ENCODE results near the gene HOXA7.

The HOXA7 gene

DNA sequence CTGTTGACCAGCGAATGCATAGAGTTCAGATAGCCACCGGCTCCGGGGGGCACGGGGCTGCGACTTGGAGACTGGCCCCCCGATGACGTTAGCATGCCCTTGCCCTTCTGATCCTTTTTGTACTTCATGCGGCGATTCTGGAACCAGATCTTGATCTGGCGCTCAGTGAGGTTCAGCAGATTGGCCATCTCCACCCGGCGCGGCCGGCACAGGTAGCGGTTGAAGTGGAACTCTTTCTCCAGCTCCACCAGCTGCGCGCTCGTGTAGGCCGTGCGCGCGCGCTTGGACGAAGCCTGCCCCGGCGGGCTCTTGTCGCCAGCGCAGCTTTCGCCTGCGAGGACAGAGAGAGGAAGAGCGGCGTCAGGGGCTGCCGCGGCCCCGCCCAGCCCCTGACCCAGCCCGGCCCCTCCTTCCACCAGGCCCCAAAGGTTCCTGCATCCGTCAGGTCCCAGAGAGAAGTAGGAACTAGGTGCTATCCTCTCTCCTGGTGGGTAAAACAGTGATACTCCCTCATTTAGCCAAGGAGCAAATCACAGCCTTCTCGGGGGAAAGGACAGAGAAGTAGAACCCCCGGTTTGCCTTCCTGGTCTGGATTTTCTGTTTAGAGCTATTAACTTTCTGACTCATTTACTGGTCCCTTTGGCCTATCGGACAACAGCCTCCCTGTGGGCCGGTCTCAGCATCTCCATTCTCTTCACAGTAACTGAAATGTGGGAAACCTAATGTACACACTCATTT is 47.9 kb downstream of the HOXA7 start:
- Histone ChIP-seq H3K9me3 (replicated peaks in 1 of 11) (peaks cover 22 to 63% (median 46%) of the 10 kb centered on the region in 11 experiments; a peak in 21 of 22 replicates), H4K20me1 (no peaks in the 10 kb centered on the region), H3K4me3 (no peak overlapping the region), H3K27ac (no peak overlapping the region), H3K4me2 (no peak overlapping the region), H3K27me3 (no peaks in the 10 kb centered on the region), H3K36me3 (no peaks in the 10 kb centered on the region; a peak in 1 of 22 replicates), H3K9ac (no peak overlapping the region), H3K4me1 (no peaks in the 10 kb centered on the region)
- TF ChIP-seq Cebpa-rat (IDR thresholded peaks at IDR 0.05): no peak

DNA sequence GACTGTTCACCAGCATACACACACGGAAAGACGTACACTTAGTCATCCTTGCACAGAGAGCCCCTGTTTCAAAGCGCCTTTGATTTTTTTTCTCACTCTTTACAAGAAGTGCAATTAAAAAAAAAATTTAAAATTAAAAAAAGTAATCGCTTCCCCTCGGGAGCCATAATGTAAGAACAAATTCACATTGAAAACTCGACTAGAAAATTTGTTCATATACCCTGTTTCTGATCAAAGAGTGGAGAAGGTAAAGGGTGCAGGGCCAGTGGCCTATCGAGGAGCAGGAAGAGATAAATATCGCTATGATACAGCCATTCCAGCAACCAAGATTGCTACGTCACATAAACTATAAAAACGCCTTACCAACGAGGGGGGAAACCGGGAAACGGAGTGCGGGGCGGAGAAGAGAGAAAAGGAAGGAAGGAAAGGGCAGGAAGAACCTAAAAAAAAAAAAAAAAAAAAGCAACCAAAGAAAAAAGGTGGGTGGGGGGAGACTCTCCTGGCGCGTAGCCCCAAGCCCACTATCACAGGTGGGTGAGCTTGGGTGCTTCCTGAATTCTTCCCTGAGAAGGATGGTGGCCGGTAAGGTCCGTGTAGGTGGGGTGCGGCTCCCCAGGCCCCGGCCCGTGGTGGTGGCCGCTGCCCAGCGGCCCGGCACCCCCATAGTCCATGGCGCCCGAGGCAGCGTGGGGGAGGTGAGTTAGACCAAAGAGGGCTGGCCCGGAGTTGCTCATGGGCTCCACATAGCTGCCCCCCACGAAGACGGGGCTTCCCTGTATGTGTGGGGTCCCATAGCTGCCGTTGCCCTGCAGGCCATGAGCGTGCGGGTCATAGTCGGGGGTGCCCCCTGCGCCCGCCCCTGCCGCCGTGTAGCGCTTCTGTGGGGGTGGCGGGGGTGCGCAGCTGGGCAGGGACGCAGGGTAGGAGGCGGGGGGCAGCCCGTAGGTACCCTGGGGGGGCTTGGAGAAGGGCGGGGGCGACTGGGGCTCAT is 48.8 kb downstream of the HOXA7 start:
- no peak for TF ChIP-seq Cebpa-rat (IDR thresholded peaks at IDR 0.05)
- Histone ChIP-seq H3K9me3 (replicated peaks in 1 of 11) (peaks cover 22 to 65% (median 50%) of the 10 kb centered on the region in 11 experiments; a peak in 21 of 22 replicates), H3K36me3 (no peaks in the 10 kb centered on the region; a peak in 1 of 22 replicates), H3K4me2 (no peak overlapping the region), H4K20me1 (no peaks in the 10 kb centered on the region), H3K27me3 (no peaks in the 10 kb centered on the region), H3K4me1 (no peaks in the 10 kb centered on the region), H3K27ac (no peak overlapping the region), H3K9ac (no peak overlapping the region), H3K4me3 (no peak overlapping the region)

DNA sequence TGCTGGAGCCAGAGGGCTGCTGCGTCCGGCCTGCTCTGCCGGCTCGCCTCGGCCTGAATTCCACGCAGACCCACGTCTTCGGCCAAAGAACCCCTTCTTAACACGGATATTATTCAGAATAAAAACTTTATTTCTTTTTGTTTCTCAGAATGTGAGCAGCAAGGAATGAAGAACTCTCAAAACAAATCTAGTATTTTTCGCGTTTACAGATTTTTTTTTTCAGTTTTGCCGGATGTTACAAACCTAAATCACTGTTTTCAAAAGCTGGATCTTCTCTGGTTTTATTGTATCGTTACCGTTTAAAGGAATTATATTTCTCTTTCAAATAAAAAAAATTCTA is 49.6 kb downstream of the HOXA7 start:
- Histone ChIP-seq H4K20me1 (no peaks in the 10 kb centered on the region), H3K9ac (no peak overlapping the region), H3K4me1 (no peaks in the 10 kb centered on the region), H3K27ac (no peak overlapping the region), H3K36me3 (no peaks in the 10 kb centered on the region; a peak in 1 of 22 replicates), H3K27me3 (no peaks in the 10 kb centered on the region), H3K9me3 (replicated peaks in 1 of 11) (peaks cover 30 to 73% (median 57%) of the 10 kb centered on the region in 11 experiments), H3K4me2 (no peak overlapping the region), H3K4me3 (no peak overlapping the region)
- no peak for TF ChIP-seq Cebpa-rat (IDR thresholded peaks at IDR 0.05)

DNA sequence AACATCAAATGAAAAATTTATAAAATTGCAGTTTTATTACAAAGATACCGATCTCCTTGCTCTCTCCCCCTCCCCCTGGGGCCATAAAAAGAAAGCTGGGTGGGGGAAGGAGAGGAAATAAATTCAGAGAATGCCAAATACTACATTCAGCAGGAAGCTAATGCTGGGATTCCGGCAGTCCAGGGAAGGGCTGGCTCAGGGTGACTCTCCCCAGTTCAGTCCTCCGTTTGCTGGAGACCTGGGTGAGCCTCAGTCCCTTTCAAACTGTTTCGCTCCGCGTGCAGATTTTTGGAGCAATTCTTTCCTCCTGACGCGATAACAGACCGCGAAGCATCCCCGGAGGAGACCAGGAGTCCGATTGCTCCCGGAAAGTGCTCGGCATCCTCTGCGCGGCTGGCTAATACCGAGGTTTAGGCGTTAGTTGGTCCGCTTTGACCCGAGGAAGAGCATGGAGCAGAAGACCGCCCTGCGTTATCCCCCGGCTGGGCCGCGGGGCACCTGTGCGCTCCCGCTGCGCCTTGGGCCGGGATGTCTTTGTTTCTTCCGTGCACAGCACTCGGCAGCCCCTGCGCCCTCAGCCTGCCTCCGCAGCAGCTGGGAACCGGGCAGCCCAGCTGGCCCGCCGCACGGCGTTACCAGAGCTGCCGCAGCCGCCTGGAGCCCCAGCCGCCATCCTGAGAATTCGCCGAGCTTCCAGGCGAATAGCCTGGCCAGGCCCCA is 50.1 kb downstream of the HOXA7 start:
- Histone ChIP-seq H3K9ac (no peak overlapping the region), H3K4me3 (no peak overlapping the region), H3K27me3 (no peaks in the 10 kb centered on the region), H3K4me2 (no peak overlapping the region), H3K36me3 (no peaks in the 10 kb centered on the region; a peak in 1 of 22 replicates), H3K9me3 (replicated peaks in 1 of 11) (peaks cover 32 to 78% (median 62%) of the 10 kb centered on the region in 11 experiments), H3K27ac (no peak overlapping the region), H3K4me1 (no peaks in the 10 kb centered on the region), H4K20me1 (no peaks in the 10 kb centered on the region)
- no peak for TF ChIP-seq Cebpa-rat (IDR thresholded peaks at IDR 0.05)

DNA sequence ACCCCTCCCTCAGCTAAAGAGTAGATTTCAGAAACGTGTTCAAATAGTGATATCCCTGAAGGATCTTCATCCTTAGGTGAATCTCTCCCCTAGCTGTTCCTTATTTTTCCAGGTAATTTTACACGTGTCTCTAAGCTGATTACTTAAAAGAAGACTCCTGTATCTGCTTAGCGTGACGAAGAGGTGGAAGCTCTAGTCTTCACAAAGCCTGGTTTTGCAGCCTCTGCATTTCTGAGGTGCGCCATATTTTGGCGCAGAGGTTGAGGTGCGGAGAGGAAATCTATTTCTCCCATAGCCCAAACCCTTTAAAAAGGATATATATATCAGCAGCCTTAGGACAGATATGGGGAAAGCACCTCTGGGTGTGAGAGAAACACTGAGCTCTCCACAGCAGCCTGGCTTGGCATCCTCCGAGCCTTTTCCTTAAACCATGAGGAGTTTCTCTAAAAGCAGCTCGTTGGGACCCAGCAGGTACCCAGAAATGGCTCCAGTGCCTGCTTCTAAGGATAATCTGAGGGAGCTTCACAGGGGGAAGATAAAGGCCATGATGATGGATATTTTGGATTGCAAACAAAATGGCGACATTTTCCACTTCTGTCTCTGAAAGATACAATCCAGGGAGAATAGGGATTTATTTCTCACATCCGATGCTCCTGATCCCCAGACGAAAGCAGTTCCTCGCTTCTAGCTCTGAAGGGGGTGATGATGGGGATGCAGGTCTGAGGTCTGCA is 51.0 kb downstream of the HOXA7 start:
- Histone ChIP-seq H3K4me1 (no peaks in the 10 kb centered on the region), H4K20me1 (no peaks in the 10 kb centered on the region), H3K4me3 (no peak overlapping the region), H3K27me3 (no peaks in the 10 kb centered on the region), H3K27ac (no peak overlapping the region), H3K36me3 (no peaks in the 10 kb centered on the region; a peak in 1 of 22 replicates), H3K9me3 (replicated peaks in 1 of 11) (peaks cover 31 to 77% (median 55%) of the 10 kb centered on the region in 11 experiments), H3K4me2 (no peak overlapping the region), H3K9ac (no peak overlapping the region)
- TF ChIP-seq Cebpa-rat (IDR thresholded peaks at IDR 0.05): no peak

DNA sequence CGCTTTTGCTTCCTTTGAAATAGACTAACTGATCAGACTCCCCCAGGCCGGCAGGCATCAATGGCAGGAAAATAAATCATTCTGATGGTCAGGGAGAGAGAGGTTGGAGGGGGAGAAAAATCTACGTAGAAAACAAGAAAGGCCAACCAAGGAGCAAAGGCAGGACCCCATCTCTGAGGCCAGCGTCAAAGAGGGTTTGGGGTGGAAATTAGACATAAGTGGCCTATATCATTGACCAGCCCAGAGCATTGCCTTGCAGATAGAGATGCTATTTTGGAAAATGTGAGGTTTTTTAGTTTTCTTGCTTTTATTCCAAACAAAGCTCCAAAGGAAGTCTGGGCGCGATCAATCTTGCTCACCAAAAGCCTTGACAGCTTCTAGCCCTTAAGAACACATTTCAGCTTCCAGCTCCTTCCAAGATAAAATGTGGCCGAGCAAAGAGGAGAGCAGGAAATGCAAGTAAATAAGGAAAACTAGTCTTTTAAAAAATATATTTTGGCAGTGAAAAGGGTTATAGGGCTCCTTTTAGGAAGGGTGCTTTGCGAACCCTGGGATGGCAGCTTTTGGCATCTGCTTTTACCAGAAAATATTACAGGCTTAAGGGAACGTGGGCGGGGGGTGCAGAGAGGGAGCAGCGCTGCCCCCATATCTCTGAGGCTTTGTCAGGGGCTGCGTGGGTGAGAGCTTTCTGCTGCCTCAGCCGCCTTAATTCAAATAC is 52.0 kb downstream of the HOXA7 start:
- peaks cover 27 to 68% (median 52%) of the 10 kb centered on the region in 11 experiments for H3K9me3 ChIP-seq (replicated peaks in 1 of 11)
- H3K36me3 ChIP-seq: no peaks in the 10 kb centered on the region; a peak in 1 of 22 replicates
- H3K4me2 ChIP-seq: no peak overlapping the region
- H4K20me1 ChIP-seq: no peaks in the 10 kb centered on the region
- H3K4me1 ChIP-seq: no peaks in the 10 kb centered on the region
- TF ChIP-seq Cebpa-rat (IDR thresholded peaks at IDR 0.05): no peak
- H3K27me3 ChIP-seq: no peaks in the 10 kb centered on the region
- H3K27ac ChIP-seq: no peak overlapping the region
- H3K9ac ChIP-seq: no peak overlapping the region
- no peak overlapping the region for H3K4me3 ChIP-seq
